K562 (cell line): ENCODE results near the gene RSPH9. TPM values are rescaled to one million over a fixed set of nuclear protein-coding genes. Genes with fewer than 3 reads are reported as not detected.

Experiments used
- BHLHE40 ChIP-seq: IDR thresholded peaks from 2 replicates; pipeline ENCODE4 v1.6.1; 2011; ENCODE audit warnings: low read length, improper control_type of control experiment
- CHD1 ChIP-seq: fragments of 200-600 bp; sonication (generic); IDR thresholded peaks from one replicate; pipeline ENCODE4 v1.6.1; 2012; ENCODE audit warnings: mild to moderate bottlenecking, moderate library complexity, low read length, inconsistent platforms
- ESRRB ChIP-seq: fragments of 250-450 bp; sonication (Bioruptor Pico); IDR thresholded peaks from 2 replicates; pipeline ENCODE4 v1.5.0; 2020; ENCODE audit warnings: mild to moderate bottlenecking, moderate library complexity, borderline replicate concordance
- GTF2F1 ChIP-seq: IDR thresholded peaks from 2 replicates; pipeline ENCODE4 v1.6.1; 2011; ENCODE audit warnings: low read depth, low read length, improper control_type of control experiment
- JUN ChIP-seq, 2 experiments: sonication (generic) in 1 of 2; formaldehyde crosslinking in 1 of 2; IDR thresholded peaks; 2 replicates each; pipeline versions ENCODE4 v1.6.1 to v1.8.0; 2012 to 2022; ENCODE audit warnings: borderline replicate concordance in 2 of 2, mild to moderate bottlenecking in 2 of 2, improper control_type of control experiment in 1 of 2, low read depth in 1 of 2, low read length in 1 of 2, missing genetic modification reagents in 1 of 2
- NR1H2 ChIP-seq: sonication (generic); formaldehyde crosslinking; IDR thresholded peaks from 2 replicates; pipeline ENCODE4 v1.4.0; 2020; ENCODE audit warnings: mild to moderate bottlenecking, missing genetic modification reagents
- RBFOX2 ChIP-seq: fragments of 200-400 bp; formaldehyde crosslinking; IDR thresholded peaks from 2 replicates; pipeline ENCODE4 v1.6.1; 2017; ENCODE audit warnings: low read depth, mild to moderate bottlenecking, low read length, moderate library complexity
- SMC3 ChIP-seq: conservative IDR thresholded peaks from 2 replicates; pipeline ENCODE4 v1.6.1; 2011; ENCODE audit warnings: low read depth, low read length, improper control_type of control experiment; ENCODE audit not compliant: insufficient read depth
- SREBF2 ChIP-seq: sonication (generic); formaldehyde crosslinking; IDR thresholded peaks from 2 replicates; pipeline ENCODE4 v1.4.0; 2020; ENCODE audit warnings: mild to moderate bottlenecking, missing genetic modification reagents
- XRCC3 ChIP-seq: fragments of 450-650 bp; IDR thresholded peaks from 2 replicates; pipeline ENCODE4 v1.6.1; 2017; ENCODE audit warnings: mild to moderate bottlenecking, moderate library complexity
- YY1 ChIP-seq, 3 experiments: IDR thresholded peaks; 2 replicates each; pipeline ENCODE4 v1.6.1; 2011; ENCODE audit warnings: low read length in 2 of 3, mild to moderate bottlenecking in 2 of 3, moderate library complexity in 2 of 3, borderline replicate concordance in 1 of 3, control low read depth in 1 of 3, low read depth in 1 of 3; ENCODE audit not compliant: insufficient read depth in 3 of 3, insufficient replicate concordance in 2 of 3, control insufficient read depth in 1 of 3, insufficient read length in 1 of 3; ENCODE audit errors: extremely low read depth in 1 of 3
- ZNF146 ChIP-seq: IDR thresholded peaks from one replicate; pipeline ENCODE4 v1.6.1; 2018; ENCODE audit warnings: missing compliant biosample characterization; ENCODE audit not compliant: unreplicated experiment
- ZNF324 ChIP-seq: fragments of 250-450 bp; sonication (Bioruptor Pico); IDR thresholded peaks from 2 replicates; pipeline ENCODE4 v1.4.0; 2020; ENCODE audit warnings: mild to moderate bottlenecking
- ZNF583 ChIP-seq: fragments of 250-450 bp; sonication (Bioruptor Pico); IDR thresholded peaks from 2 replicates; pipeline ENCODE4 v1.4.0; 2020
- ZNF77 ChIP-seq: fragments of 250-450 bp; sonication (Bioruptor Pico); IDR thresholded peaks from 2 replicates; pipeline ENCODE4 v1.5.0; 2020
- ZNF830 ChIP-seq: fragments of 250-450 bp; sonication (Bioruptor Pico); IDR thresholded peaks from 2 replicates; pipeline ENCODE4 v1.5.0; 2021; ENCODE audit warnings: mild to moderate bottlenecking
- polyA plus RNA-seq, 8 experiments: library from polyadenylated mRNA; depleted of rRNA in 4 of 8; stranded (reverse) in 5 of 8; unstranded in 3 of 8; fragments of >200 nt; fragmentation: Nextera tagmentation in 2 of 8; fragmentation: Illumina TruSeq in 1 of 8; extraction: Ambion mirVana in 2 of 8; extraction: Trizol in 1 of 8; gene quantifications; 2 replicates each; pipeline versions ENCODE4 v1.2.1 to v1.2.3, GENCODE V29; 2011 to 2014; ENCODE audit warnings: inconsistent platforms in 1 of 8, missing spikeins in 1 of 8
- total RNA-seq, 7 experiments: library from RNA; depleted of rRNA in 6 of 7; stranded (reverse); fragments of >200 nt in 6 of 7; fragmentation: Illumina TruSeq in 2 of 7; extraction: Trizol in 2 of 7; gene quantifications; 2 replicates each; pipeline versions ENCODE4 v1.2.1 to v1.2.3, GENCODE V29; 2011 to 2021; ENCODE audit warnings: low replicate concordance in 1 of 7
- TF ChIP-seq, protein P1 (sequence below): fragments of 450-650 bp; conservative IDR thresholded peaks from 2 replicates; pipeline ENCODE4 v1.6.1; 2016; ENCODE audit warnings: missing genetic modification characterization, low read depth, mild to moderate bottlenecking, missing compliant biosample characterization, moderate library complexity
- TF ChIP-seq, protein P2 (sequence below): fragments of 250-450 bp; sonication (Bioruptor Pico); IDR thresholded peaks from 2 replicates; pipeline ENCODE4 v1.8.0; 2021; ENCODE audit warnings: borderline replicate concordance, mild to moderate bottlenecking, moderate library complexity; ENCODE audit not compliant: poor library complexity, severe bottlenecking
- TF ChIP-seq, protein P3 (sequence below): fragments of 250-450 bp; sonication (Bioruptor Pico); IDR thresholded peaks from 2 replicates; pipeline ENCODE4 v1.4.0; 2020

RSPH9 gene
- total and polyA plus RNA-seq, 9 of the 15 experiments (the other 6 are each of a cell fraction or from before 2014, with no cell fraction given) = 0.05 to 0.60 (median 0.39) TPM; not detected in 6

DNA sequence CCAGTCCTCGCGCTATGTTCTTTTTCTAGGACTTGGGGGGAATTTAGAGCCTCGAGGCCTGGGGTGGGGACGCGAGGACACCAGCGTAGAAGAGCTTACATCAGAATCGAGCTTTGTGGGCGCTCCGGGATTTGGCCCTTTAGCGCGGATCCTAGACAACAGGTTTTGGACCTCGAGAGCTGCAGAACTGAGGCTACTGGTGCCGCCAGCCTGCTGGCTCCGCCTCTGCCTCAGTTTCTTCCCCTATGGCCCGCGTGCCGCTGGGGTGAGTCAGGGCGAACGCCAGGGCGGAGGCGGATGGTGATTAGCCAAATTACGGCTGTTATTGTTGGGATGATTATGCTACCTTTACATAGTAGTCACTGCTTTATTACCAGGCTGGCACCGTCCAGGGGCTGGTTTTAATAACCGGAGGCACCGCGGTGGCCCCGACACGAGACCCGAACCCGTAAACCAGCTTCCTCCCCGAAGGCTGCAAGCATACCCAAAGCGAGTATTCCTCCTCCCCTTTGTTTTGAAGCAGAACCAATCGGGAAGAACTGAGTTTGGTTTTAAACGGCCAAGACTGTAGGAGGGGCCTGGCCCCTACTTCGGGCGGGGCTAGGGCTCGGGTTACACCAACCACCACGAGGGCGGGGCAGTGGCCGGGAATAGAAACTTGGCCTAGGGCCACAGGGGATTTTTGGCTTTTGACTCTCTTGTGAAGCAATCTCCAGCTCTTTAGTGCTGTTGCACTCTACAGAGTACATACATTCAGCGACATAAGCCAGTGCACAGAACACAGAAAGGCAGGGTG is 15.1 kb upstream of the RSPH9 start (continued):
- TF ChIP-seq JUN (IDR thresholded peaks at IDR 0.05; ENCODE audit: borderline replicate concordance, low read depth, low read length) = peak; percentile 56; the same call in 1 of the 2 replicates
- TF ChIP-seq JUN (CRISPR knock-in tag; IDR thresholded peaks at IDR 0.05; ENCODE audit: borderline replicate concordance) = 0 out of 2 replicates have a peak, but pooled peaks have one; percentile 16
- TF ChIP-seq ZNF77 (CRISPR knock-in tag) = no peak
- TF ChIP-seq ZNF583 (CRISPR knock-in tag) = no peak
- peak; percentile 74; the same call in 1 of the 2 replicates for TF ChIP-seq SREBF2 (CRISPR knock-in tag)
- TF ChIP-seq, protein P1, sequence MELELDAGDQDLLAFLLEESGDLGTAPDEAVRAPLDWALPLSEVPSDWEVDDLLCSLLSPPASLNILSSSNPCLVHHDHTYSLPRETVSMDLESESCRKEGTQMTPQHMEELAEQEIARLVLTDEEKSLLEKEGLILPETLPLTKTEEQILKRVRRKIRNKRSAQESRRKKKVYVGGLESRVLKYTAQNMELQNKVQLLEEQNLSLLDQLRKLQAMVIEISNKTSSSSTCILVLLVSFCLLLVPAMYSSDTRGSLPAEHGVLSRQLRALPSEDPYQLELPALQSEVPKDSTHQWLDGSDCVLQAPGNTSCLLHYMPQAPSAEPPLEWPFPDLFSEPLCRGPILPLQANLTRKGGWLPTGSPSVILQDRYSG = peak; percentile 66
- TF ChIP-seq RBFOX2 = peak; percentile 85
- no peak for TF ChIP-seq XRCC3
- TF ChIP-seq, protein P2, sequence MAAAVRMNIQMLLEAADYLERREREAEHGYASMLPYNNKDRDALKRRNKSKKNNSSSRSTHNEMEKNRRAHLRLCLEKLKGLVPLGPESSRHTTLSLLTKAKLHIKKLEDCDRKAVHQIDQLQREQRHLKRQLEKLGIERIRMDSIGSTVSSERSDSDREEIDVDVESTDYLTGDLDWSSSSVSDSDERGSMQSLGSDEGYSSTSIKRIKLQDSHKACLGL (CRISPR knock-in tag) = no peak
- no peak for TF ChIP-seq SMC3
- peak; percentile 97 for TF ChIP-seq ZNF830 (CRISPR knock-in tag)
- peak in 1 of 3 experiments; percentile 30 for TF ChIP-seq YY1 (IDR thresholded peaks at IDR 0.05; ENCODE audit: borderline replicate concordance in 1 of 3, control insufficient read depth in 1 of 3, extremely low read depth in 1 of 3, insufficient read depth in 3 of 3, insufficient read length in 1 of 3, insufficient replicate concordance in 2 of 3, low read depth in 1 of 3, low read length in 2 of 3)
- peak; percentile 99 for TF ChIP-seq CHD1
- peak; percentile 90 for TF ChIP-seq GTF2F1
- no peak for TF ChIP-seq ZNF146 (CRISPR knock-in tag)
- peak; percentile 42; the same call in 1 of the 2 replicates for TF ChIP-seq ZNF324 (CRISPR knock-in tag)
- 0 out of 2 replicates have a peak, but pooled peaks have one; percentile 45 for TF ChIP-seq NR1H2
- peak; percentile 77 for TF ChIP-seq BHLHE40
- TF ChIP-seq, protein P3, sequence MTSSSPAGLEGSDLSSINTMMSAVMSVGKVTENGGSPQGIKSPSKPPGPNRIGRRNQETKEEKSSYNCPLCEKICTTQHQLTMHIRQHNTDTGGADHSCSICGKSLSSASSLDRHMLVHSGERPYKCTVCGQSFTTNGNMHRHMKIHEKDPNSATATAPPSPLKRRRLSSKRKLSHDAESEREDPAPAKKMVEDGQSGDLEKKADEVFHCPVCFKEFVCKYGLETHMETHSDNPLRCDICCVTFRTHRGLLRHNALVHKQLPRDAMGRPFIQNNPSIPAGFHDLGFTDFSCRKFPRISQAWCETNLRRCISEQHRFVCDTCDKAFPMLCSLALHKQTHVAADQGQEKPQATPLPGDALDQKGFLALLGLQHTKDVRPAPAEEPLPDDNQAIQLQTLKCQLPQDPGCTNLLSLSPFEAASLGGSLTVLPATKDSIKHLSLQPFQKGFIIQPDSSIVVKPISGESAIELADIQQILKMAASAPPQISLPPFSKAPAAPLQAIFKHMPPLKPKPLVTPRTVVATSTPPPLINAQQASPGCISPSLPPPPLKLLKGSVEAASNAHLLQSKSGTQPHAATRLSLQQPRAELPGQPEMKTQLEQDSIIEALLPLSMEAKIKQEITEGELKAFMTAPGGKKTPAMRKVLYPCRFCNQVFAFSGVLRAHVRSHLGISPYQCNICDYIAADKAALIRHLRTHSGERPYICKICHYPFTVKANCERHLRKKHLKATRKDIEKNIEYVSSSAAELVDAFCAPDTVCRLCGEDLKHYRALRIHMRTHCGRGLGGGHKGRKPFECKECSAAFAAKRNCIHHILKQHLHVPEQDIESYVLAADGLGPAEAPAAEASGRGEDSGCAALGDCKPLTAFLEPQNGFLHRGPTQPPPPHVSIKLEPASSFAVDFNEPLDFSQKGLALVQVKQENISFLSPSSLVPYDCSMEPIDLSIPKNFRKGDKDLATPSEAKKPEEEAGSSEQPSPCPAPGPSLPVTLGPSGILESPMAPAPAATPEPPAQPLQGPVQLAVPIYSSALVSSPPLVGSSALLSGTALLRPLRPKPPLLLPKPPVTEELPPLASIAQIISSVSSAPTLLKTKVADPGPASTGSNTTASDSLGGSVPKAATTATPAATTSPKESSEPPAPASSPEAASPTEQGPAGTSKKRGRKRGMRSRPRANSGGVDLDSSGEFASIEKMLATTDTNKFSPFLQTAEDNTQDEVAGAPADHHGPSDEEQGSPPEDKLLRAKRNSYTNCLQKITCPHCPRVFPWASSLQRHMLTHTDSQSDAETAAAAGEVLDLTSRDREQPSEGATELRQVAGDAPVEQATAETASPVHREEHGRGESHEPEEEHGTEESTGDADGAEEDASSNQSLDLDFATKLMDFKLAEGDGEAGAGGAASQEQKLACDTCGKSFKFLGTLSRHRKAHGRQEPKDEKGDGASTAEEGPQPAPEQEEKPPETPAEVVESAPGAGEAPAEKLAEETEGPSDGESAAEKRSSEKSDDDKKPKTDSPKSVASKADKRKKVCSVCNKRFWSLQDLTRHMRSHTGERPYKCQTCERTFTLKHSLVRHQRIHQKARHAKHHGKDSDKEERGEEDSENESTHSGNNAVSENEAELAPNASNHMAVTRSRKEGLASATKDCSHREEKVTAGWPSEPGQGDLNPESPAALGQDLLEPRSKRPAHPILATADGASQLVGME (CRISPR knock-in tag) = no peak
- TF ChIP-seq ESRRB (CRISPR knock-in tag) = peak; percentile 64; the same call in 1 of the 2 replicates
